Testis (tissue), 2 donors: ENCODE data around the gene EDC4.

Source experiments
- CTCF ChIP-seq, 3 experiments: fragments of 450-650 bp in 2 of 3; fragments of 200-600 bp in 1 of 3; sonication (generic) in 1 of 3; IDR thresholded peaks; one replicate each; pipeline ENCODE4 v1.5.1; 2016 to 2019; ENCODE audit warnings: antibody characterized with exemption in 3 of 3, mild to moderate bottlenecking in 2 of 3, moderate library complexity in 1 of 3
- POLR2A ChIP-seq: fragments of 450-650 bp; IDR thresholded peaks from one replicate; pipeline ENCODE4 v1.6.1; 2017; ENCODE audit warnings: antibody characterized with exemption, mild to moderate bottlenecking, moderate library complexity

- TF ChIP-seq CTCF (IDR thresholded peaks at IDR 0.05): no peak
- no peak for TF ChIP-seq POLR2A
Measured at GRCh38 chr16:67886387-67886786, 13.5 kb downstream of the EDC4 start.
